Measurements from ENCODE around the gene NUP93.
A peak's percentile ranks its signal among the peaks of the same experiment; 100 is the strongest.

The NUP93 gene

GRCh38 chr16:56708525-56709442, 21.1 kb upstream of the NUP93 start:
- Histone ChIP-seq H3K27me3 (ENCODE audit: control insufficient read depth, insufficient read depth, low read length) (no peaks in the 10 kb centered on the region), H3K79me2 (no peaks in the 10 kb centered on the region), H3K9ac (no peak overlapping the region), H3K4me3 (ENCODE audit: low read depth, low read length) (no peak overlapping the region), H3K27ac (peak overlapping the region; percentile 82), H3K9me3 (ENCODE audit: control insufficient read depth, low read length) (no peaks in the 10 kb centered on the region), H2AFZ (peak overlapping the region; percentile 64), H3K4me2 (ENCODE audit: low read length) (no peak overlapping the region), H3K4me1 (peaks cover 29% of the 10 kb centered on the region), H3K36me3 (ENCODE audit: control insufficient read depth, insufficient read depth, low read length) (no peaks in the 10 kb centered on the region)
- TF ChIP-seq CTCF (IDR thresholded peaks at IDR 0.05), result no peak

- H3K4me2 ChIP-seq (ENCODE audit: low read length), result no peak overlapping the region
- peak overlapping the region; percentile 82 for H3K27ac ChIP-seq
- H3K4me3 ChIP-seq (ENCODE audit: low read depth, low read length), result no peak overlapping the region
- no peak for TF ChIP-seq CTCF (IDR thresholded peaks at IDR 0.05)
- no peak overlapping the region for H3K9ac ChIP-seq
- no peaks in the 10 kb centered on the region for H3K36me3 ChIP-seq (ENCODE audit: control insufficient read depth, insufficient read depth, low read length)
- no peaks in the 10 kb centered on the region for H3K9me3 ChIP-seq (ENCODE audit: control insufficient read depth, low read length)
- peaks cover 29% of the 10 kb centered on the region for H3K4me1 ChIP-seq
- H3K79me2 ChIP-seq, result no peaks in the 10 kb centered on the region
- H3K27me3 ChIP-seq (ENCODE audit: control insufficient read depth, insufficient read depth, low read length), result no peaks in the 10 kb centered on the region
- peak overlapping the region; percentile 64 for H2AFZ ChIP-seq
Measured at GRCh38 chr16:56709443-56710040, 20.4 kb upstream of the NUP93 start.

- TF ChIP-seq CTCF (IDR thresholded peaks at IDR 0.05), result no peak
- H3K4me1 ChIP-seq, result peaks cover 37% of the 10 kb centered on the region
Measured at GRCh38 chr16:56710181-56710737, 19.7 kb upstream of the NUP93 start.

GRCh38 chr16:56711862-56712261, 18.1 kb upstream of the NUP93 start:
- H2AFZ ChIP-seq, result no peak overlapping the region
- H3K4me1 ChIP-seq, result peaks cover 41% of the 10 kb centered on the region
- no peaks in the 10 kb centered on the region for H3K79me2 ChIP-seq
- no peaks in the 10 kb centered on the region for H3K27me3 ChIP-seq (ENCODE audit: control insufficient read depth, insufficient read depth, low read length)
- no peak overlapping the region for H3K4me2 ChIP-seq (ENCODE audit: low read length)
- no peak for TF ChIP-seq CTCF (IDR thresholded peaks at IDR 0.05)
- no peak overlapping the region for H3K9ac ChIP-seq
- no peaks in the 10 kb centered on the region for H3K36me3 ChIP-seq (ENCODE audit: control insufficient read depth, insufficient read depth, low read length)
- no peak overlapping the region for H3K27ac ChIP-seq
- H3K4me3 ChIP-seq (ENCODE audit: low read depth, low read length), result no peak overlapping the region
- H3K9me3 ChIP-seq (ENCODE audit: control insufficient read depth, low read length), result no peaks in the 10 kb centered on the region

More at GRCh38 chr16:56710181-56710737, 19.7 kb upstream of the NUP93 start:
- no peak overlapping the region for H3K4me2 ChIP-seq (ENCODE audit: low read length)
- peak overlapping the region; percentile 64 for H2AFZ ChIP-seq
- H3K27me3 ChIP-seq (ENCODE audit: control insufficient read depth, insufficient read depth, low read length), result no peaks in the 10 kb centered on the region
- no peaks in the 10 kb centered on the region for H3K36me3 ChIP-seq (ENCODE audit: control insufficient read depth, insufficient read depth, low read length)
- no peaks in the 10 kb centered on the region for H3K9me3 ChIP-seq (ENCODE audit: control insufficient read depth, low read length)
- H3K4me3 ChIP-seq (ENCODE audit: low read depth, low read length), result no peak overlapping the region
- peak overlapping the region; percentile 82 for H3K27ac ChIP-seq
- no peaks in the 10 kb centered on the region for H3K79me2 ChIP-seq
- H3K9ac ChIP-seq, result no peak overlapping the region

All from parathyroid adenoma (tissue), 2 donors.